Measurements from ENCODE around the gene GAPT.

DNA sequence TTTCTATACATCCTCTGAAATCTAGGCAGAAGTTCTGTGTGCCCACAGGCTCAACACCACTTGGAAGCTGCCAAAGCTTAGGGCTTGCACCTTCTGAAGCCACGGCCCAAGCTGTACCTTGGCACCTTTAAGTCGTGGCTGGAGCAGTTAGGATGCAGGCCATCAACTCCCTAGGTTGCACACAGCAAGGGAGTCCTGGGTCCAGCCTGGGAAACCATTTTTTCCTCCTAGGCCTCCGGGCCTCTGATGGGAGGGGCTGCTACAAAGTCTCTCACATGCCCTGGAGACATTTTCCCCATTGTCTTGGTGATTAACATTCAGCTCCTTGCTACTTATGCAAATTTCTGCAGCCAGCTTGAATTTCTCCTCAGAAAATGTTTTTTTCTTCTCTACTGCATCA is 15.8 kb upstream of the GAPT start:
- TF ChIP-seq, protein P1, sequence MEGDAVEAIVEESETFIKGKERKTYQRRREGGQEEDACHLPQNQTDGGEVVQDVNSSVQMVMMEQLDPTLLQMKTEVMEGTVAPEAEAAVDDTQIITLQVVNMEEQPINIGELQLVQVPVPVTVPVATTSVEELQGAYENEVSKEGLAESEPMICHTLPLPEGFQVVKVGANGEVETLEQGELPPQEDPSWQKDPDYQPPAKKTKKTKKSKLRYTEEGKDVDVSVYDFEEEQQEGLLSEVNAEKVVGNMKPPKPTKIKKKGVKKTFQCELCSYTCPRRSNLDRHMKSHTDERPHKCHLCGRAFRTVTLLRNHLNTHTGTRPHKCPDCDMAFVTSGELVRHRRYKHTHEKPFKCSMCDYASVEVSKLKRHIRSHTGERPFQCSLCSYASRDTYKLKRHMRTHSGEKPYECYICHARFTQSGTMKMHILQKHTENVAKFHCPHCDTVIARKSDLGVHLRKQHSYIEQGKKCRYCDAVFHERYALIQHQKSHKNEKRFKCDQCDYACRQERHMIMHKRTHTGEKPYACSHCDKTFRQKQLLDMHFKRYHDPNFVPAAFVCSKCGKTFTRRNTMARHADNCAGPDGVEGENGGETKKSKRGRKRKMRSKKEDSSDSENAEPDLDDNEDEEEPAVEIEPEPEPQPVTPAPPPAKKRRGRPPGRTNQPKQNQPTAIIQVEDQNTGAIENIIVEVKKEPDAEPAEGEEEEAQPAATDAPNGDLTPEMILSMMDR (conservative IDR thresholded peaks at IDR 0.05) = no peak
- no peak for TF ChIP-seq EZH2 (IDR thresholded peaks at IDR 0.05; ENCODE audit: low read depth)

Data from PC-9 (cell line).